Right lobe of liver (tissue), 4 donors: ENCODE measurements around the gene CREB5.

Experiments
- CTCF ChIP-seq, 4 donors: fragments of 200-600 bp in 3 of 4; fragments of 450-650 bp in 1 of 4; IDR thresholded peaks; one replicate each; pipeline versions ENCODE4 v1.5.1 to v1.8.0; 2016 to 2022; ENCODE audit warnings: antibody characterized with exemption in 4 of 4, mild to moderate bottlenecking in 2 of 4
- POLR2A ChIP-seq: fragments of 450-650 bp; IDR thresholded peaks from one replicate; pipeline ENCODE4 v1.6.1; 2017; ENCODE audit warnings: antibody characterized with exemption, mild to moderate bottlenecking
- donor health status: DM: no; HTN: no; CAD: no.
- donor health status: DM: no; HTN: no; CAD: no.
- donor health status: DM: no; HTN: yes; CAD: no.

GRCh38 chr7:28413011-28413410 is 693 bp downstream of the CREB5 start:
- TF ChIP-seq CTCF (IDR thresholded peaks at IDR 0.05) (no peak), POLR2A (no peak)
